HEK293 (cell line): Measurements from ENCODE around the gene PPP4C.

Source experiments
- YY1 ChIP-seq: fragments of 450-650 bp; formaldehyde crosslinking; IDR thresholded peaks from 2 replicates; pipeline ENCODE4 v1.5.1; 2018; ENCODE audit warnings: missing biosample characterization, missing genetic modification characterization
- ZBTB1 ChIP-seq: fragments of 450-650 bp; formaldehyde crosslinking; IDR thresholded peaks from 2 replicates; pipeline ENCODE4 v1.5.1; 2016; ENCODE audit warnings: missing biosample characterization, missing genetic modification characterization
- ZBTB8A ChIP-seq: fragments of 450-650 bp; formaldehyde crosslinking; IDR thresholded peaks from 2 replicates; pipeline ENCODE4 v1.5.1; 2016; ENCODE audit warnings: missing biosample characterization, missing genetic modification characterization
- ZFP3 ChIP-seq: fragments of 450-650 bp; formaldehyde crosslinking; IDR thresholded peaks from 2 replicates; pipeline ENCODE4 v1.5.1; 2016; ENCODE audit warnings: low read depth, missing biosample characterization, missing genetic modification characterization
- ZFP37 ChIP-seq: fragments of 450-650 bp; formaldehyde crosslinking; IDR thresholded peaks from 2 replicates; pipeline ENCODE4 v1.5.1; 2016; ENCODE audit warnings: missing biosample characterization, missing genetic modification characterization
- ZFP69B ChIP-seq: fragments of 450-650 bp; formaldehyde crosslinking; IDR thresholded peaks from 2 replicates; pipeline ENCODE4 v1.5.1; 2016; ENCODE audit warnings: missing biosample characterization, missing genetic modification characterization
- ZNF10 ChIP-seq: fragments of 450-650 bp; formaldehyde crosslinking; IDR thresholded peaks from 2 replicates; pipeline ENCODE4 v1.5.1; 2017; ENCODE audit warnings: missing biosample characterization, missing genetic modification characterization
- ZNF747 ChIP-seq: fragments of 450-650 bp; formaldehyde crosslinking; IDR thresholded peaks from 2 replicates; pipeline ENCODE4 v1.5.1; 2016; ENCODE audit warnings: missing biosample characterization, missing genetic modification characterization
- ZNF792 ChIP-seq: fragments of 450-650 bp; formaldehyde crosslinking; IDR thresholded peaks from 2 replicates; pipeline ENCODE4 v1.5.1; 2016; ENCODE audit warnings: missing biosample characterization, missing genetic modification characterization
- TF ChIP-seq, protein P1 (sequence below): fragments of 450-650 bp; formaldehyde crosslinking; IDR thresholded peaks from 2 replicates; pipeline ENCODE4 v1.5.1; 2016; ENCODE audit warnings: missing biosample characterization, missing genetic modification characterization
- TF ChIP-seq, protein P2 (sequence below): fragments of 450-650 bp; formaldehyde crosslinking; IDR thresholded peaks from 2 replicates; pipeline ENCODE4 v1.5.1; 2016; ENCODE audit warnings: missing biosample characterization, missing genetic modification characterization
- TF ChIP-seq, protein P3 (sequence below): fragments of 450-650 bp; formaldehyde crosslinking; IDR thresholded peaks from 2 replicates; pipeline ENCODE4 v1.5.1; 2017; ENCODE audit warnings: missing biosample characterization, missing genetic modification characterization
- TF ChIP-seq, protein P4 (sequence below): fragments of 450-650 bp; formaldehyde crosslinking; optimal IDR thresholded peaks from 2 replicates; pipeline ENCODE3; 2016; ENCODE audit warnings: missing biosample characterization, mild to moderate bottlenecking, missing genetic modification characterization

DNA sequence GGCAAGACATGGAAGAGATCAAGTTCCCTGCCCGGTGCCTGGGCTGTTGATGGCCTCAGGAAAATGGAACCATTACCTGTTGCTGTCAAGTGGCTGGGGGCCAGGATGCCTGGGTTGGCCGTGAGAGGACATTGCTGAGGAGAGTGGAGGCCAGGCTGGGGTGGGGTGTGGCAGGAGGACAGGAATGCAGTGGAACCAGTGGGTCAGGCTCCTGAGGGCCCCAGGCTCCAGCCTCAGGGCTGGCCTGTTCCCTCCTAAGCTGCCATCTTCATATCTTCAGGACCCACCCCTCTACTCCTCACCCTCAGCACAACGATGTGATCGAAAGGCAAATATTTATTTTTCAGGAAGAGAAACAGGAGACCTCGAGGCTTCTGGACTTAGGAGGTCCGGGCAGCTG is 28.7 kb downstream of the PPP4C start:
- TF ChIP-seq, protein P1, sequence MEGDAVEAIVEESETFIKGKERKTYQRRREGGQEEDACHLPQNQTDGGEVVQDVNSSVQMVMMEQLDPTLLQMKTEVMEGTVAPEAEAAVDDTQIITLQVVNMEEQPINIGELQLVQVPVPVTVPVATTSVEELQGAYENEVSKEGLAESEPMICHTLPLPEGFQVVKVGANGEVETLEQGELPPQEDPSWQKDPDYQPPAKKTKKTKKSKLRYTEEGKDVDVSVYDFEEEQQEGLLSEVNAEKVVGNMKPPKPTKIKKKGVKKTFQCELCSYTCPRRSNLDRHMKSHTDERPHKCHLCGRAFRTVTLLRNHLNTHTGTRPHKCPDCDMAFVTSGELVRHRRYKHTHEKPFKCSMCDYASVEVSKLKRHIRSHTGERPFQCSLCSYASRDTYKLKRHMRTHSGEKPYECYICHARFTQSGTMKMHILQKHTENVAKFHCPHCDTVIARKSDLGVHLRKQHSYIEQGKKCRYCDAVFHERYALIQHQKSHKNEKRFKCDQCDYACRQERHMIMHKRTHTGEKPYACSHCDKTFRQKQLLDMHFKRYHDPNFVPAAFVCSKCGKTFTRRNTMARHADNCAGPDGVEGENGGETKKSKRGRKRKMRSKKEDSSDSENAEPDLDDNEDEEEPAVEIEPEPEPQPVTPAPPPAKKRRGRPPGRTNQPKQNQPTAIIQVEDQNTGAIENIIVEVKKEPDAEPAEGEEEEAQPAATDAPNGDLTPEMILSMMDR (tag by site-specific recombination), result no peak
- TF ChIP-seq YY1 (no peak), ZNF747 (no peak), ZBTB8A (tag by site-specific recombination) (no peak), ZBTB1 (tag by site-specific recombination) (no peak), ZFP3 (tag by site-specific recombination) (no peak), ZNF10 (tag by site-specific recombination) (no peak), ZFP69B (tag by site-specific recombination) (no peak), ZNF792 (tag by site-specific recombination) (no peak), ZFP37 (tag by site-specific recombination) (no peak)
- TF ChIP-seq, protein P2, sequence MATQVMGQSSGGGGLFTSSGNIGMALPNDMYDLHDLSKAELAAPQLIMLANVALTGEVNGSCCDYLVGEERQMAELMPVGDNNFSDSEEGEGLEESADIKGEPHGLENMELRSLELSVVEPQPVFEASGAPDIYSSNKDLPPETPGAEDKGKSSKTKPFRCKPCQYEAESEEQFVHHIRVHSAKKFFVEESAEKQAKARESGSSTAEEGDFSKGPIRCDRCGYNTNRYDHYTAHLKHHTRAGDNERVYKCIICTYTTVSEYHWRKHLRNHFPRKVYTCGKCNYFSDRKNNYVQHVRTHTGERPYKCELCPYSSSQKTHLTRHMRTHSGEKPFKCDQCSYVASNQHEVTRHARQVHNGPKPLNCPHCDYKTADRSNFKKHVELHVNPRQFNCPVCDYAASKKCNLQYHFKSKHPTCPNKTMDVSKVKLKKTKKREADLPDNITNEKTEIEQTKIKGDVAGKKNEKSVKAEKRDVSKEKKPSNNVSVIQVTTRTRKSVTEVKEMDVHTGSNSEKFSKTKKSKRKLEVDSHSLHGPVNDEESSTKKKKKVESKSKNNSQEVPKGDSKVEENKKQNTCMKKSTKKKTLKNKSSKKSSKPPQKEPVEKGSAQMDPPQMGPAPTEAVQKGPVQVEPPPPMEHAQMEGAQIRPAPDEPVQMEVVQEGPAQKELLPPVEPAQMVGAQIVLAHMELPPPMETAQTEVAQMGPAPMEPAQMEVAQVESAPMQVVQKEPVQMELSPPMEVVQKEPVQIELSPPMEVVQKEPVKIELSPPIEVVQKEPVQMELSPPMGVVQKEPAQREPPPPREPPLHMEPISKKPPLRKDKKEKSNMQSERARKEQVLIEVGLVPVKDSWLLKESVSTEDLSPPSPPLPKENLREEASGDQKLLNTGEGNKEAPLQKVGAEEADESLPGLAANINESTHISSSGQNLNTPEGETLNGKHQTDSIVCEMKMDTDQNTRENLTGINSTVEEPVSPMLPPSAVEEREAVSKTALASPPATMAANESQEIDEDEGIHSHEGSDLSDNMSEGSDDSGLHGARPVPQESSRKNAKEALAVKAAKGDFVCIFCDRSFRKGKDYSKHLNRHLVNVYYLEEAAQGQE (tag by site-specific recombination), result no peak
- TF ChIP-seq, protein P3, sequence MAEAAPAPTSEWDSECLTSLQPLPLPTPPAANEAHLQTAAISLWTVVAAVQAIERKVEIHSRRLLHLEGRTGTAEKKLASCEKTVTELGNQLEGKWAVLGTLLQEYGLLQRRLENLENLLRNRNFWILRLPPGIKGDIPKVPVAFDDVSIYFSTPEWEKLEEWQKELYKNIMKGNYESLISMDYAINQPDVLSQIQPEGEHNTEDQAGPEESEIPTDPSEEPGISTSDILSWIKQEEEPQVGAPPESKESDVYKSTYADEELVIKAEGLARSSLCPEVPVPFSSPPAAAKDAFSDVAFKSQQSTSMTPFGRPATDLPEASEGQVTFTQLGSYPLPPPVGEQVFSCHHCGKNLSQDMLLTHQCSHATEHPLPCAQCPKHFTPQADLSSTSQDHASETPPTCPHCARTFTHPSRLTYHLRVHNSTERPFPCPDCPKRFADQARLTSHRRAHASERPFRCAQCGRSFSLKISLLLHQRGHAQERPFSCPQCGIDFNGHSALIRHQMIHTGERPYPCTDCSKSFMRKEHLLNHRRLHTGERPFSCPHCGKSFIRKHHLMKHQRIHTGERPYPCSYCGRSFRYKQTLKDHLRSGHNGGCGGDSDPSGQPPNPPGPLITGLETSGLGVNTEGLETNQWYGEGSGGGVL (tag by site-specific recombination), result no peak
- TF ChIP-seq, protein P4, sequence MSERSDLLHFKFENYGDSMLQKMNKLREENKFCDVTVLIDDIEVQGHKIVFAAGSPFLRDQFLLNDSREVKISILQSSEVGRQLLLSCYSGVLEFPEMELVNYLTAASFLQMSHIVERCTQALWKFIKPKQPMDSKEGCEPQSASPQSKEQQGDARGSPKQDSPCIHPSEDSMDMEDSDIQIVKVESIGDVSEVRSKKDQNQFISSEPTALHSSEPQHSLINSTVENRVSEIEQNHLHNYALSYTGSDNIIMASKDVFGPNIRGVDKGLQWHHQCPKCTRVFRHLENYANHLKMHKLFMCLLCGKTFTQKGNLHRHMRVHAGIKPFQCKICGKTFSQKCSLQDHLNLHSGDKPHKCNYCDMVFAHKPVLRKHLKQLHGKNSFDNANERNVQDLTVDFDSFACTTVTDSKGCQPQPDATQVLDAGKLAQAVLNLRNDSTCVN (tag by site-specific recombination), result no peak
